H1 (cell line): ENCODE data around the gene TOR1AIP1. TPM values are rescaled to one million over a fixed set of nuclear protein-coding genes. Genes with fewer than 3 reads are reported as not detected.

Experiments
- CTCF ChIA-PET: fragments of 300-600 bp; sonication (Branson Sonifier 250); formaldehyde crosslinking; loops from one replicate; lab custom pipeline; 2021; ENCODE audit not compliant: partially characterized antibody; lab: Charles Lee
- POLR2A ChIA-PET: fragments of 300-600 bp; sonication (Branson Sonifier 250); formaldehyde crosslinking; loops from one replicate; lab custom pipeline; 2021; ENCODE audit warnings: inconsistent platforms; ENCODE audit not compliant: partially characterized antibody; lab: Charles Lee
- DNase-seq, 2 experiments: peaks; one replicate each; pipeline versions ENCODE4 v3.0.0 to v3.0.0-alpha.2; 2010 to 2022; ENCODE audit warnings: low spot score in 2 of 2, low read depth in 1 of 2, mixed read lengths in 1 of 2
- FAIRE-seq: peaks from 2 replicates; lab custom pipeline; 2011; peaks lifted over from hg19 to GRCh38; lab: Jason Lieb, UNC
- H2AFZ ChIP-seq: 2 replicates; pipeline ENCODE4 v1.8.1; 2012; ENCODE audit warnings: low read length, inconsistent platforms
- H2AK5ac ChIP-seq: 2 replicates; pipeline ENCODE4 v1.6.1; 2013; ENCODE audit warnings: low read depth, low read length
- H2BK120ac ChIP-seq: replicated peaks from 2 replicates; pipeline ENCODE3; 2013; ENCODE audit warnings: low read depth, low read length, inconsistent platforms
- H2BK12ac ChIP-seq: 2 replicates; pipeline ENCODE4 v1.6.1; 2013; ENCODE audit warnings: low read depth, low read length
- H2BK15ac ChIP-seq: 2 replicates; pipeline ENCODE4 v1.6.1; 2013; ENCODE audit warnings: low read length
- H2BK20ac ChIP-seq: 2 replicates; pipeline ENCODE4 v1.6.1; 2013; ENCODE audit warnings: low read length
- H2BK5ac ChIP-seq: 2 replicates; pipeline ENCODE4 v1.6.1; 2013; ENCODE audit warnings: low read depth, low read length
- H3K14ac ChIP-seq: 2 replicates; pipeline ENCODE4 v1.6.1; 2013; ENCODE audit warnings: inconsistent platforms; ENCODE audit not compliant: insufficient read length
- H3K18ac ChIP-seq: 2 replicates; pipeline ENCODE4 v1.6.1; 2013; ENCODE audit warnings: low read length; ENCODE audit errors: extremely low read depth
- H3K23ac ChIP-seq: 2 replicates; pipeline ENCODE4 v1.6.1; 2013; ENCODE audit warnings: inconsistent platforms; ENCODE audit not compliant: insufficient read length
- H3K23me2 ChIP-seq: 2 replicates; pipeline ENCODE4 v1.6.1; 2013; ENCODE audit warnings: low read depth, low read length
- H3K27ac ChIP-seq: 2 replicates; pipeline ENCODE4 v1.6.1; 2011; ENCODE audit warnings: low read depth, low read length, inconsistent platforms
- H3K27me3 ChIP-seq, 4 experiments: replicated peaks in 1 of 4; 1 replicate in 1 of 4; 2 replicates in 3 of 4; pipeline versions ENCODE4 v1.6.1 to v1.8.1; 2011 to 2013; ENCODE audit warnings: low read length in 3 of 4, mild to moderate bottlenecking in 3 of 4, inconsistent platforms in 2 of 4, mixed read lengths in 2 of 4, moderate library complexity in 1 of 4; ENCODE audit not compliant: control insufficient read depth in 3 of 4, insufficient read depth in 3 of 4; ENCODE audit errors: extremely low read depth in 1 of 4
- H3K36me3 ChIP-seq, 4 experiments: 2 replicates each; pipeline versions ENCODE4 v1.6.1 to v1.8.1; 2011 to 2013; ENCODE audit warnings: mild to moderate bottlenecking in 4 of 4, low read length in 3 of 4, moderate library complexity in 2 of 4, control low read depth in 1 of 4, inconsistent platforms in 1 of 4; ENCODE audit not compliant: insufficient read depth in 4 of 4, control insufficient read depth in 2 of 4
- H3K4ac ChIP-seq: replicated peaks from 2 replicates; pipeline ENCODE3; 2013; ENCODE audit warnings: low read length, low read depth, mixed read lengths, inconsistent platforms; ENCODE audit not compliant: insufficient read length
- H3K4me1 ChIP-seq, 4 experiments: replicated peaks in 1 of 4; 1 replicate in 1 of 4; 2 replicates in 3 of 4; pipeline versions ENCODE4 v1.6.1 to v1.8.1; 2011 to 2013; ENCODE audit warnings: low read length in 3 of 4, inconsistent platforms in 2 of 4, mixed read lengths in 1 of 4; ENCODE audit not compliant: insufficient read depth in 4 of 4, control insufficient read depth in 3 of 4
- H3K4me2 ChIP-seq, 2 experiments: 2 replicates each; pipeline versions ENCODE4 v1.6.1 to v1.8.1; 2011 to 2013; ENCODE audit warnings: low read depth in 2 of 2, low read length in 2 of 2, control low read depth in 1 of 2, inconsistent platforms in 1 of 2, mild to moderate bottlenecking in 1 of 2; ENCODE audit not compliant: insufficient read depth in 1 of 2
- H3K4me3 ChIP-seq, 4 experiments: fragments of 200-600, 300-600 bp in 1 of 4; sonication (generic), shearing (Covaris generic), sonication (Bioruptor Twin) in 1 of 4; 2 replicates each; pipeline versions ENCODE4 v1.5.1 to v1.8.1; 2011 to 2016; ENCODE audit warnings: low read length in 4 of 4, low read depth in 3 of 4, control low read depth in 2 of 4, inconsistent platforms in 2 of 4, mild to moderate bottlenecking in 2 of 4, mixed read lengths in 1 of 4, moderate library complexity in 1 of 4; ENCODE audit not compliant: insufficient read depth in 2 of 4; ENCODE audit errors: extremely low read depth in 1 of 4
- H3K56ac ChIP-seq: replicated peaks from 2 replicates; pipeline ENCODE3; 2013; ENCODE audit warnings: low read depth, mild to moderate bottlenecking, mixed read lengths, low read length, inconsistent platforms; ENCODE audit not compliant: insufficient read length
- H3K79me1 ChIP-seq: 2 replicates; pipeline ENCODE4 v1.6.1; 2013; ENCODE audit warnings: low read depth, low read length, control low read depth
- H3K79me2 ChIP-seq, 2 experiments: 2 replicates each; pipeline versions ENCODE4 v1.6.1 to v1.8.1; 2012 to 2013; ENCODE audit warnings: low read length in 2 of 2, mild to moderate bottlenecking in 2 of 2, inconsistent platforms in 1 of 2; ENCODE audit not compliant: insufficient read depth in 2 of 2, control insufficient read depth in 1 of 2
- H3K9ac ChIP-seq, 4 experiments: replicated peaks in 1 of 4; 1 replicate in 1 of 4; 2 replicates in 3 of 4; pipeline versions ENCODE4 v1.6.1 to v1.8.1; 2011 to 2013; ENCODE audit warnings: low read depth in 3 of 4, low read length in 3 of 4, control low read depth in 2 of 4, mild to moderate bottlenecking in 2 of 4, moderate library complexity in 2 of 4, inconsistent platforms in 1 of 4; ENCODE audit errors: extremely low read depth in 1 of 4
- H3K9me3 ChIP-seq, 2 experiments: 2 replicates each; pipeline versions ENCODE4 v1.6.1 to v1.8.1; 2012 to 2013; ENCODE audit warnings: mild to moderate bottlenecking in 2 of 2, moderate library complexity in 2 of 2, control low read depth in 1 of 2, inconsistent platforms in 1 of 2, low read depth in 1 of 2, low read length in 1 of 2, mixed read lengths in 1 of 2; ENCODE audit not compliant: insufficient read depth in 2 of 2
- H4K20me1 ChIP-seq, 2 experiments: replicated peaks in 1 of 2; 2 replicates each; pipeline versions ENCODE3 to v1.8.1; 2011 to 2013; ENCODE audit warnings: inconsistent platforms in 2 of 2, low read length in 2 of 2, mild to moderate bottlenecking in 1 of 2; ENCODE audit not compliant: insufficient read depth in 2 of 2, control insufficient read depth in 1 of 2
- H4K5ac ChIP-seq: 2 replicates; pipeline ENCODE4 v1.6.1; 2013; ENCODE audit warnings: low read length, low read depth, mixed read lengths, inconsistent platforms; ENCODE audit not compliant: insufficient read length
- H4K8ac ChIP-seq: 2 replicates; pipeline ENCODE4 v1.8.0; 2013; ENCODE audit warnings: mild to moderate bottlenecking, moderate library complexity, low read length, inconsistent platforms; ENCODE audit not compliant: insufficient read depth; ENCODE audit errors: extremely low read depth
- H4K91ac ChIP-seq: replicated peaks from 2 replicates; pipeline ENCODE3; 2013; ENCODE audit warnings: low read length, mixed read lengths, inconsistent platforms; ENCODE audit not compliant: insufficient read length
- BRCA1 ChIP-seq: IDR thresholded peaks from 2 replicates; pipeline ENCODE4 v1.6.1; 2012; ENCODE audit warnings: low read depth, low read length, improper control_type of control experiment
- CTBP2 ChIP-seq: IDR thresholded peaks from 2 replicates; pipeline ENCODE4 v1.7.0; 2011; ENCODE audit warnings: borderline replicate concordance, mild to moderate bottlenecking, moderate library complexity, mixed read lengths, low read length; ENCODE audit not compliant: insufficient read depth, insufficient read length
- FOSL1 ChIP-seq: IDR thresholded peaks from 2 replicates; pipeline ENCODE4 v1.6.1; 2011; ENCODE audit warnings: mild to moderate bottlenecking, low read depth, low read length, moderate library complexity; ENCODE audit not compliant: insufficient read depth
- HDAC6 ChIP-seq: IDR thresholded peaks from one replicate; pipeline ENCODE4 v1.7.1; 2012; ENCODE audit warnings: low read depth, mild to moderate bottlenecking, inconsistent platforms, low read length, moderate library complexity
- JUN ChIP-seq: IDR thresholded peaks from 2 replicates; pipeline ENCODE4 v1.6.1; 2011; ENCODE audit warnings: low read depth, mild to moderate bottlenecking, improper control_type of control experiment, low read length
- JUND ChIP-seq: IDR thresholded peaks from 2 replicates; pipeline ENCODE4 v1.6.1; 2011; ENCODE audit warnings: mild to moderate bottlenecking, improper control_type of control experiment, low read length
- KDM4A ChIP-seq: IDR thresholded peaks from one replicate; pipeline ENCODE4 v1.7.1; 2012; ENCODE audit warnings: low read depth, mild to moderate bottlenecking, moderate library complexity, low read length, inconsistent platforms; ENCODE audit not compliant: severe bottlenecking
- KDM5A ChIP-seq: fragments of 200-600 bp; IDR thresholded peaks from 2 replicates; pipeline ENCODE4 v1.7.1; 2012; ENCODE audit warnings: mild to moderate bottlenecking, low read length, inconsistent platforms, mixed read lengths
- POLR2AphosphoS5 ChIP-seq: IDR thresholded peaks from 2 replicates; pipeline ENCODE4 v1.6.1; 2011; ENCODE audit warnings: low read depth, low read length
- RBBP5 ChIP-seq: IDR thresholded peaks from 2 replicates; pipeline ENCODE4 v1.7.1; 2012; ENCODE audit warnings: low read depth, mild to moderate bottlenecking, inconsistent platforms, low read length, moderate library complexity, borderline replicate concordance
- SP2 ChIP-seq: IDR thresholded peaks from 2 replicates; pipeline ENCODE4 v1.6.1; 2012; ENCODE audit warnings: mild to moderate bottlenecking, low read length, inconsistent platforms
- SUZ12 ChIP-seq: fragments of 200-600 bp; sonication (generic); IDR thresholded peaks from 2 replicates; pipeline ENCODE4 v1.6.1; 2012; ENCODE audit warnings: mild to moderate bottlenecking, inconsistent platforms, low read length, moderate library complexity, mixed read lengths
- TAF7 ChIP-seq: optimal IDR thresholded peaks from 2 replicates; pipeline ENCODE3; 2011; ENCODE audit warnings: low read depth, mild to moderate bottlenecking, inconsistent platforms, low read length, moderate library complexity, borderline replicate concordance
- ZNF274 ChIP-seq: IDR thresholded peaks from 2 replicates; pipeline ENCODE4 v1.7.0; 2012; ENCODE audit warnings: low read length, borderline replicate concordance; ENCODE audit errors: extremely low read depth
- WGBS, 2 experiments: shearing (Covaris generic) in 1 of 2; methylation state at CpG; one replicate each; pipeline versions ENCODE4 v1.1.6 to v1.1.7; 2013 to 2015; ENCODE audit warnings: low lambda C conversion rate in 2 of 2, mixed read lengths in 2 of 2, inconsistent platforms in 1 of 2, low coverage in 1 of 2, missing lambda C conversion rate in 1 of 2; ENCODE audit not compliant: insufficient replicate concordance in 2 of 2, insufficient coverage in 1 of 2, insufficient read length in 1 of 2; ENCODE audit errors: extremely low coverage in 1 of 2, missing lambda C conversion rate in 1 of 2; 5-methylcytosine and 5-hydroxymethylcytosine counted together
- polyA plus RNA-seq, 7 experiments: library from polyadenylated mRNA; depleted of rRNA in 3 of 7; stranded (reverse) in 5 of 7; unstranded in 2 of 7; fragments of >200 nt in 5 of 7; fragments of 200-250 nt in 2 of 7; gene quantifications; 1 replicate in 5 of 7; 2 replicates in 1 of 7; 4 replicates in 1 of 7; pipeline versions ENCODE4 v1.2.1 to v1.2.3, GENCODE V29; 2011 to 2013; ENCODE audit warnings: missing spikeins in 2 of 7, mixed read lengths in 2 of 7
- total RNA-seq: library from RNA; stranded (reverse); fragmentation: NEBNext Ultra II Directional; extraction: Animal tissue kit (Norgen Biotek cat#: 25700); gene quantifications from 2 replicates; pipeline ENCODE4 v1.2.1, GENCODE V29; 2021
- TF ChIP-seq, protein P1 (sequence below): IDR thresholded peaks from 2 replicates; pipeline ENCODE4 v1.6.1; 2012; ENCODE audit warnings: inconsistent platforms

The TOR1AIP1 gene
- total and polyA plus RNA-seq, 2 of the 8 experiments (the other 6 are each of a cell fraction or from before 2014, with no cell fraction given), result 5.7 to 22.8 TPM

DNA sequence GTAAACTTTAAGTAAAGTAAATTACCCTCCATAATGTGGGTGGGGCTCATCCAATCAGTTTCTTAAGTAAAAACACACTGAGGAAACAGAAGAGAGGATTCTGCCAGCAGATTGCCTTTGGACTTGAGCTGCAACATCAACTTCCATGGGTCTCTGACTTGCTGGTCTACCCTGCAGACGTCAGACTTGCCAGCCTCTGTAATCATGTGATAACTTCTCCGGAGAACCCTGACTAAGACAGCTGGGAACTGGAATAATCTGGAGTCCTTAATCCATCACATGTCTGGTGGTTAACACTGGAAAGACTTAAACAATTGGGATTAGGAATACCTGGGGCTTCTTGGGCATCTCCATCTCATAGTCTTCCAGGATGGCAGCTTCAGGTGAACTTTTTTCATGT lies 59.4 kb downstream of the TOR1AIP1 start:
- Histone ChIP-seq H4K8ac (no peak overlapping the region), H2BK20ac (no peak overlapping the region), H3K18ac (no peak overlapping the region), H3K9me3 (no peaks in the 10 kb centered on the region), H3K4me2 (no peak overlapping the region), H3K4me3 (no peak overlapping the region), H4K91ac (no peak overlapping the region), H3K14ac (no peak overlapping the region), H3K27me3 (no peaks in the 10 kb centered on the region), H2AFZ (no peak overlapping the region), H2BK15ac (no peak overlapping the region), H3K79me1 (no peaks in the 10 kb centered on the region), H2BK5ac (no peak overlapping the region), H3K36me3 (no peaks in the 10 kb centered on the region), H3K9ac (no peak overlapping the region), H3K4me1 (no peaks in the 10 kb centered on the region), H4K5ac (no peak overlapping the region), H3K23me2 (no peaks in the 10 kb centered on the region), H2BK120ac (no peak overlapping the region), H4K20me1 (no peaks in the 10 kb centered on the region), H2BK12ac (no peak overlapping the region), H2AK5ac (no peak overlapping the region), H3K56ac (no peak overlapping the region), H3K27ac (no peak overlapping the region), H3K4ac (no peak overlapping the region), H3K23ac (no peak overlapping the region), H3K79me2 (no peaks in the 10 kb centered on the region)
- DNase-seq, result no peak
- CTCF ChIA-PET, result no interaction called here
- 89% methylated on average over 2 of the region's 2 CpGs; no CpG with 5 or more reads in 1 of the 2 experiments for WGBS, 2 experiments
- POLR2A ChIA-PET, result no interaction called here
- no peak for FAIRE-seq
- no peak for TF ChIP-seq TAF7
- TF ChIP-seq BRCA1, result no peak
- TF ChIP-seq ZNF274, result no peak
- TF ChIP-seq, protein P1, sequence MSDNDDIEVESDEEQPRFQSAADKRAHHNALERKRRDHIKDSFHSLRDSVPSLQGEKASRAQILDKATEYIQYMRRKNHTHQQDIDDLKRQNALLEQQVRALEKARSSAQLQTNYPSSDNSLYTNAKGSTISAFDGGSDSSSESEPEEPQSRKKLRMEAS, result no peak
- TF ChIP-seq SUZ12, result no peak
- TF ChIP-seq POLR2AphosphoS5, result no peak
- TF ChIP-seq SP2, result no peak
- TF ChIP-seq JUND, result no peak
- no peak for TF ChIP-seq FOSL1
- TF ChIP-seq HDAC6, result no peak
- TF ChIP-seq KDM5A, result no peak
- no peak for TF ChIP-seq JUN
- TF ChIP-seq RBBP5, result no peak
- TF ChIP-seq CTBP2, result no peak
- TF ChIP-seq KDM4A, result no peak
